H1 (cell line): ENCODE data around the gene MYH11. TPM values are rescaled to one million over a fixed set of nuclear protein-coding genes. Genes with fewer than 3 reads are reported as not detected.

ENCODE experiments used
- CTCF ChIA-PET: fragments of 300-600 bp; sonication (Branson Sonifier 250); formaldehyde crosslinking; loops from one replicate; lab custom pipeline; 2021; ENCODE audit not compliant: partially characterized antibody; lab: Charles Lee
- POLR2A ChIA-PET: fragments of 300-600 bp; sonication (Branson Sonifier 250); formaldehyde crosslinking; loops from one replicate; lab custom pipeline; 2021; ENCODE audit warnings: inconsistent platforms; ENCODE audit not compliant: partially characterized antibody; lab: Charles Lee
- DNase-seq, 2 experiments: peaks; one replicate each; pipeline versions ENCODE4 v3.0.0 to v3.0.0-alpha.2; 2010 to 2022; ENCODE audit warnings: low spot score in 2 of 2, low read depth in 1 of 2, mixed read lengths in 1 of 2
- FAIRE-seq: peaks from 2 replicates; lab custom pipeline; 2011; peaks lifted over from hg19 to GRCh38; lab: Jason Lieb, UNC
- H2AFZ ChIP-seq: 2 replicates; pipeline ENCODE4 v1.8.1; 2012; ENCODE audit warnings: low read length, inconsistent platforms
- H2AK5ac ChIP-seq: 2 replicates; pipeline ENCODE4 v1.6.1; 2013; ENCODE audit warnings: low read depth, low read length
- H2BK120ac ChIP-seq: replicated peaks from 2 replicates; pipeline ENCODE3; 2013; ENCODE audit warnings: low read depth, low read length, inconsistent platforms
- H2BK12ac ChIP-seq: 2 replicates; pipeline ENCODE4 v1.6.1; 2013; ENCODE audit warnings: low read depth, low read length
- H2BK15ac ChIP-seq: 2 replicates; pipeline ENCODE4 v1.6.1; 2013; ENCODE audit warnings: low read length
- H2BK20ac ChIP-seq: 2 replicates; pipeline ENCODE4 v1.6.1; 2013; ENCODE audit warnings: low read length
- H2BK5ac ChIP-seq: 2 replicates; pipeline ENCODE4 v1.6.1; 2013; ENCODE audit warnings: low read depth, low read length
- H3K14ac ChIP-seq: 2 replicates; pipeline ENCODE4 v1.6.1; 2013; ENCODE audit warnings: inconsistent platforms; ENCODE audit not compliant: insufficient read length
- H3K18ac ChIP-seq: 2 replicates; pipeline ENCODE4 v1.6.1; 2013; ENCODE audit warnings: low read length; ENCODE audit errors: extremely low read depth
- H3K23ac ChIP-seq: 2 replicates; pipeline ENCODE4 v1.6.1; 2013; ENCODE audit warnings: inconsistent platforms; ENCODE audit not compliant: insufficient read length
- H3K23me2 ChIP-seq: 2 replicates; pipeline ENCODE4 v1.6.1; 2013; ENCODE audit warnings: low read depth, low read length
- H3K27ac ChIP-seq: 2 replicates; pipeline ENCODE4 v1.6.1; 2011; ENCODE audit warnings: low read depth, low read length, inconsistent platforms
- H3K27me3 ChIP-seq, 4 experiments: replicated peaks in 1 of 4; 1 replicate in 1 of 4; 2 replicates in 3 of 4; pipeline versions ENCODE4 v1.6.1 to v1.8.1; 2011 to 2013; ENCODE audit warnings: low read length in 3 of 4, mild to moderate bottlenecking in 3 of 4, inconsistent platforms in 2 of 4, mixed read lengths in 2 of 4, moderate library complexity in 1 of 4; ENCODE audit not compliant: control insufficient read depth in 3 of 4, insufficient read depth in 3 of 4; ENCODE audit errors: extremely low read depth in 1 of 4
- H3K36me3 ChIP-seq, 4 experiments: 2 replicates each; pipeline versions ENCODE4 v1.6.1 to v1.8.1; 2011 to 2013; ENCODE audit warnings: mild to moderate bottlenecking in 4 of 4, low read length in 3 of 4, moderate library complexity in 2 of 4, control low read depth in 1 of 4, inconsistent platforms in 1 of 4; ENCODE audit not compliant: insufficient read depth in 4 of 4, control insufficient read depth in 2 of 4
- H3K4ac ChIP-seq: replicated peaks from 2 replicates; pipeline ENCODE3; 2013; ENCODE audit warnings: low read length, low read depth, mixed read lengths, inconsistent platforms; ENCODE audit not compliant: insufficient read length
- H3K4me1 ChIP-seq, 4 experiments: replicated peaks in 1 of 4; 1 replicate in 1 of 4; 2 replicates in 3 of 4; pipeline versions ENCODE4 v1.6.1 to v1.8.1; 2011 to 2013; ENCODE audit warnings: low read length in 3 of 4, inconsistent platforms in 2 of 4, mixed read lengths in 1 of 4; ENCODE audit not compliant: insufficient read depth in 4 of 4, control insufficient read depth in 3 of 4
- H3K4me2 ChIP-seq, 2 experiments: 2 replicates each; pipeline versions ENCODE4 v1.6.1 to v1.8.1; 2011 to 2013; ENCODE audit warnings: low read depth in 2 of 2, low read length in 2 of 2, control low read depth in 1 of 2, inconsistent platforms in 1 of 2, mild to moderate bottlenecking in 1 of 2; ENCODE audit not compliant: insufficient read depth in 1 of 2
- H3K4me3 ChIP-seq, 4 experiments: fragments of 200-600, 300-600 bp in 1 of 4; sonication (generic), shearing (Covaris generic), sonication (Bioruptor Twin) in 1 of 4; 2 replicates each; pipeline versions ENCODE4 v1.5.1 to v1.8.1; 2011 to 2016; ENCODE audit warnings: low read length in 4 of 4, low read depth in 3 of 4, control low read depth in 2 of 4, inconsistent platforms in 2 of 4, mild to moderate bottlenecking in 2 of 4, mixed read lengths in 1 of 4, moderate library complexity in 1 of 4; ENCODE audit not compliant: insufficient read depth in 2 of 4; ENCODE audit errors: extremely low read depth in 1 of 4
- H3K56ac ChIP-seq: replicated peaks from 2 replicates; pipeline ENCODE3; 2013; ENCODE audit warnings: low read depth, mild to moderate bottlenecking, mixed read lengths, low read length, inconsistent platforms; ENCODE audit not compliant: insufficient read length
- H3K79me1 ChIP-seq: 2 replicates; pipeline ENCODE4 v1.6.1; 2013; ENCODE audit warnings: low read depth, low read length, control low read depth
- H3K79me2 ChIP-seq, 2 experiments: 2 replicates each; pipeline versions ENCODE4 v1.6.1 to v1.8.1; 2012 to 2013; ENCODE audit warnings: low read length in 2 of 2, mild to moderate bottlenecking in 2 of 2, inconsistent platforms in 1 of 2; ENCODE audit not compliant: insufficient read depth in 2 of 2, control insufficient read depth in 1 of 2
- H3K9ac ChIP-seq, 4 experiments: replicated peaks in 1 of 4; 1 replicate in 1 of 4; 2 replicates in 3 of 4; pipeline versions ENCODE4 v1.6.1 to v1.8.1; 2011 to 2013; ENCODE audit warnings: low read depth in 3 of 4, low read length in 3 of 4, control low read depth in 2 of 4, mild to moderate bottlenecking in 2 of 4, moderate library complexity in 2 of 4, inconsistent platforms in 1 of 4; ENCODE audit errors: extremely low read depth in 1 of 4
- H3K9me3 ChIP-seq, 2 experiments: 2 replicates each; pipeline versions ENCODE4 v1.6.1 to v1.8.1; 2012 to 2013; ENCODE audit warnings: mild to moderate bottlenecking in 2 of 2, moderate library complexity in 2 of 2, control low read depth in 1 of 2, inconsistent platforms in 1 of 2, low read depth in 1 of 2, low read length in 1 of 2, mixed read lengths in 1 of 2; ENCODE audit not compliant: insufficient read depth in 2 of 2
- H4K20me1 ChIP-seq, 2 experiments: replicated peaks in 1 of 2; 2 replicates each; pipeline versions ENCODE3 to v1.8.1; 2011 to 2013; ENCODE audit warnings: inconsistent platforms in 2 of 2, low read length in 2 of 2, mild to moderate bottlenecking in 1 of 2; ENCODE audit not compliant: insufficient read depth in 2 of 2, control insufficient read depth in 1 of 2
- H4K5ac ChIP-seq: 2 replicates; pipeline ENCODE4 v1.6.1; 2013; ENCODE audit warnings: low read length, low read depth, mixed read lengths, inconsistent platforms; ENCODE audit not compliant: insufficient read length
- H4K8ac ChIP-seq: 2 replicates; pipeline ENCODE4 v1.8.0; 2013; ENCODE audit warnings: mild to moderate bottlenecking, moderate library complexity, low read length, inconsistent platforms; ENCODE audit not compliant: insufficient read depth; ENCODE audit errors: extremely low read depth
- H4K91ac ChIP-seq: replicated peaks from 2 replicates; pipeline ENCODE3; 2013; ENCODE audit warnings: low read length, mixed read lengths, inconsistent platforms; ENCODE audit not compliant: insufficient read length
- ASH2L ChIP-seq: fragments of 200-600, 300-600 bp; sonication (generic); IDR thresholded peaks from one replicate; pipeline ENCODE4 v1.7.1; 2017; ENCODE audit warnings: low read length
- BACH1 ChIP-seq: IDR thresholded peaks from 2 replicates; pipeline ENCODE4 v1.6.1; 2012; ENCODE audit warnings: low read length, improper control_type of control experiment
- BCL11A ChIP-seq, 2 experiments: IDR thresholded peaks; one replicate each; pipeline ENCODE4 v1.6.1; 2011; ENCODE audit warnings: low read depth in 2 of 2, low read length in 2 of 2, mild to moderate bottlenecking in 2 of 2
- CEBPB ChIP-seq: IDR thresholded peaks from 2 replicates; pipeline ENCODE4 v1.6.1; 2012; ENCODE audit warnings: low read depth, low read length
- HDAC2 ChIP-seq, 2 experiments: fragments of 300-600 bp in 1 of 2; sonication (generic) in 1 of 2; IDR thresholded peaks; 2 replicates each; pipeline ENCODE4 v1.6.1; 2011 to 2012; ENCODE audit warnings: low read depth in 2 of 2, low read length in 2 of 2, mild to moderate bottlenecking in 2 of 2, moderate library complexity in 2 of 2, borderline replicate concordance in 1 of 2, inconsistent platforms in 1 of 2
- HDAC6 ChIP-seq: IDR thresholded peaks from one replicate; pipeline ENCODE4 v1.7.1; 2012; ENCODE audit warnings: low read depth, mild to moderate bottlenecking, inconsistent platforms, low read length, moderate library complexity
- JUN ChIP-seq: IDR thresholded peaks from 2 replicates; pipeline ENCODE4 v1.6.1; 2011; ENCODE audit warnings: low read depth, mild to moderate bottlenecking, improper control_type of control experiment, low read length
- JUND ChIP-seq: IDR thresholded peaks from 2 replicates; pipeline ENCODE4 v1.6.1; 2011; ENCODE audit warnings: mild to moderate bottlenecking, improper control_type of control experiment, low read length
- KDM5A ChIP-seq: fragments of 200-600 bp; IDR thresholded peaks from 2 replicates; pipeline ENCODE4 v1.7.1; 2012; ENCODE audit warnings: mild to moderate bottlenecking, low read length, inconsistent platforms, mixed read lengths
- TBP ChIP-seq: IDR thresholded peaks from 2 replicates; pipeline ENCODE4 v1.6.1; 2011; ENCODE audit warnings: low read depth, low read length, improper control_type of control experiment
- WGBS, 2 experiments: shearing (Covaris generic) in 1 of 2; methylation state at CpG; one replicate each; pipeline versions ENCODE4 v1.1.6 to v1.1.7; 2013 to 2015; ENCODE audit warnings: low lambda C conversion rate in 2 of 2, mixed read lengths in 2 of 2, inconsistent platforms in 1 of 2, low coverage in 1 of 2, missing lambda C conversion rate in 1 of 2; ENCODE audit not compliant: insufficient replicate concordance in 2 of 2, insufficient coverage in 1 of 2, insufficient read length in 1 of 2; ENCODE audit errors: extremely low coverage in 1 of 2, missing lambda C conversion rate in 1 of 2; 5-methylcytosine and 5-hydroxymethylcytosine counted together
- polyA plus RNA-seq, 7 experiments: library from polyadenylated mRNA; depleted of rRNA in 3 of 7; stranded (reverse) in 5 of 7; unstranded in 2 of 7; fragments of >200 nt in 5 of 7; fragments of 200-250 nt in 2 of 7; gene quantifications; 1 replicate in 5 of 7; 2 replicates in 1 of 7; 4 replicates in 1 of 7; pipeline versions ENCODE4 v1.2.1 to v1.2.3, GENCODE V29; 2011 to 2013; ENCODE audit warnings: missing spikeins in 2 of 7, mixed read lengths in 2 of 7
- total RNA-seq: library from RNA; stranded (reverse); fragmentation: NEBNext Ultra II Directional; extraction: Animal tissue kit (Norgen Biotek cat#: 25700); gene quantifications from 2 replicates; pipeline ENCODE4 v1.2.1, GENCODE V29; 2021
- TF ChIP-seq, protein P1 (sequence below): IDR thresholded peaks from 2 replicates; pipeline ENCODE4 v1.6.1; 2011; ENCODE audit warnings: low read depth, mild to moderate bottlenecking, low read length; ENCODE audit not compliant: insufficient read depth

MYH11 gene
- total and polyA plus RNA-seq, 2 of the 8 experiments (the other 6 are each of a cell fraction or from before 2014, with no cell fraction given), result 0.11 to 0.78 TPM

DNA sequence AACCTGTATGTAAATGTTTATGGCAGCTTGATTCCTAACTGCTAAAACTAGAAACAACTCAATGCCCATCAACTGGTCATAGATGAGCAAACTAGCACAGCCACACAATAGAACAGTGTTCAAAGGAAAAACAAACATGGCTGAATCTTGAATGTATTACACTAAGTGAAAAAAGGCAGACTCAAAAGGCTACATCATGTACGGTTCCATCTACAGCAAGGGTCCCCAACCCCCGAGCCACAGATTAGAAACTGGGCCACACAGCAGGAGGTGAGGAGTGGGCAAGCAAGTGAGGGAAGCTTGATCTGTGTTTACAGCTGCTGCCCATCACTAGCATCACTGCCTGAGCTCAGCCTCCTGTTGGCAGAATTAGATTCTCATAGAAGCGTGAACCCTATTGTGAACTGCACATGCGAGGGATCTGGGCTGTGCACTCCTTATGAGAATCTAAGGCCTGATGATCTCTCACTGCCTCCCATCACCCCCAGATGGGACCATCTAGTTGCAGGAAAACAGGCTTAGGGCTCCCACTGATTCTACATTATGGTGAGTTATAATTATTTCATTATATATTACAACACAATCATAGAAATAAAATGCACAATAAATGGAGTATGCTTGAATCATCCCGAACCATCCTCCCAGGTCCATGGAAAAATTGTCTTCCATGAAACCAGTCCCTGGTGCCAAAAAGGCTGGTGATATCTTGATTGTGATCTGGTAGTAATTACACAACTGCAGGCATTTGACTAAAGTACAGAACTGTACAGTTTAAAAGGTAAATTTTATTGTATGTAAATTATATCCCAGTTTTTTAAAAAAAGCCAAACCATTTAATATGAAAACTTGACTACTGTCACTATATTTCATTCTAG, 23.8 kb upstream of the MYH11 start:
- no peak overlapping the region for H2AK5ac ChIP-seq
- no peak overlapping the region for H3K4me3 ChIP-seq
- no peak overlapping the region for H3K14ac ChIP-seq
- no peaks in the 10 kb centered on the region for H3K27me3 ChIP-seq
- FAIRE-seq (no peak), DNase-seq (no peak)
- H3K4me2 ChIP-seq, result no peak overlapping the region
- H3K79me2 ChIP-seq, result peaks cover under 1 to 24% of the 10 kb centered on the region in 2 experiments; a peak in 3 of 4 replicates
- H4K91ac ChIP-seq, result no peak overlapping the region
- no peak overlapping the region for H2BK20ac ChIP-seq
- H3K79me1 ChIP-seq, result peaks cover 5% of the 10 kb centered on the region; the same call in 1 of the 2 replicates
- peaks cover 0 to 3% (median 1%) of the 10 kb centered on the region in 4 experiments; a peak in 1 of 7 replicates for H3K4me1 ChIP-seq
- no peak overlapping the region for H3K4ac ChIP-seq
- no peak overlapping the region for H2BK120ac ChIP-seq
- no peaks in the 10 kb centered on the region for H3K9me3 ChIP-seq
- no peak overlapping the region for H3K9ac ChIP-seq
- ChIA-PET CTCF (interaction anchor here (0.6 kb wide), 1 partner anchor 125 kb away, joined by 3 read pairs; no protein-coding TSS in a partner anchor), POLR2A (interaction anchor here (1.2 to 1.4 kb wide), 2 partner anchors 12 to 17 kb away, joined by 3 to 4 read pairs; no protein-coding TSS in a partner anchor)
- H2BK15ac ChIP-seq, result no peak overlapping the region
- H2BK12ac ChIP-seq, result no peak overlapping the region
- peaks cover 3 to 25% (median 7%) of the 10 kb centered on the region in 4 experiments; a peak in 6 of 8 replicates for H3K36me3 ChIP-seq
- no peak overlapping the region for H4K8ac ChIP-seq
- no peak overlapping the region for H2AFZ ChIP-seq
- H3K56ac ChIP-seq, result no peak overlapping the region
- no peak overlapping the region for H3K27ac ChIP-seq
- H3K23me2 ChIP-seq, result no peaks in the 10 kb centered on the region
- no peak overlapping the region; the same call in 1 of the 2 replicates for H2BK5ac ChIP-seq
- TF ChIP-seq JUND, result no peak
- no peak for TF ChIP-seq CEBPB
- no peak for TF ChIP-seq HDAC6
- TF ChIP-seq JUN, result no peak
- TF ChIP-seq ASH2L, result no peak
- no peak for TF ChIP-seq BCL11A (IDR thresholded peaks at IDR 0.05; ENCODE audit: low read depth in 2 of 2, low read length in 2 of 2)
- TF ChIP-seq KDM5A, result no peak
- TF ChIP-seq, protein P1, sequence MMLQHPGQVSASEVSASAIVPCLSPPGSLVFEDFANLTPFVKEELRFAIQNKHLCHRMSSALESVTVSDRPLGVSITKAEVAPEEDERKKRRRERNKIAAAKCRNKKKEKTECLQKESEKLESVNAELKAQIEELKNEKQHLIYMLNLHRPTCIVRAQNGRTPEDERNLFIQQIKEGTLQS, result no peak
- no peak for TF ChIP-seq HDAC2 (IDR thresholded peaks at IDR 0.05; ENCODE audit: borderline replicate concordance in 1 of 2, low read depth in 2 of 2, low read length in 2 of 2)
- TF ChIP-seq TBP, result no peak
- no peak for TF ChIP-seq BACH1
- H4K5ac ChIP-seq, result no peak overlapping the region
- H3K23ac ChIP-seq, result no peak overlapping the region
- WGBS, 2 experiments, result 93% methylated on average over 5 of the region's 5 CpGs; no CpG with 5 or more reads in 1 of the 2 experiments
- H4K20me1 ChIP-seq, result peaks cover 2 to 5% of the 10 kb centered on the region in 2 experiments
- H3K18ac ChIP-seq, result no peak overlapping the region
